ENCODE data around the gene RUNX1.

RUNX1 gene

DNA sequence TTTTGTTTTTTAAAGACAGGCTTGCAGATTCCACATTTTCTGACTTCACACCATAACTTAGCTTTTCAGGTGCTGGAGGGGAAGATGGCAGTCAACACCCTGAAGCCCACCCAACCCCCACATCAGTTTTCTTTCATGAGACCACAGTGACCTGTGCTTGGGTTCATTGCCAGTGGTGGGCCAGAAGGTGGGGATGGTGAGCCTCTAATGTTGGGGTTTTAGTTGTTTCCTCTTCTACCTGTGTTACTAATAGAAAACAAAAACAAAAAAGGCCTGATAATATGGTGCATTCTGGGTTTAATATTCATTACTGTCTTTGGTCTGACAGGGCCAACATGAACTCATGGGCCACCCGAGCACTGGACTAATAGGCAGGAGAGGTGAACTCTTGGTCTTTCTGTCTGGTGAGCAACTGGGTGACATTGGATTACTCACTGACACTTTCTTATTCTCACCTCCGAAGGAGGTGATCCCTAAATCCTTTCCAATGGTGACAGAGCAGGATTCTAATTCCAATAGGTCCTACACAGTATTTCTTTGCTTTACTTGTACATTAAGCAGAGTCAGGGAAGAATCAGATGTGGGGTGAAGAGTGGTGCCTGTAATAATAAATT lies 247.5 kb downstream of the RUNX1 start:
- no peak for DNase-seq

DNA sequence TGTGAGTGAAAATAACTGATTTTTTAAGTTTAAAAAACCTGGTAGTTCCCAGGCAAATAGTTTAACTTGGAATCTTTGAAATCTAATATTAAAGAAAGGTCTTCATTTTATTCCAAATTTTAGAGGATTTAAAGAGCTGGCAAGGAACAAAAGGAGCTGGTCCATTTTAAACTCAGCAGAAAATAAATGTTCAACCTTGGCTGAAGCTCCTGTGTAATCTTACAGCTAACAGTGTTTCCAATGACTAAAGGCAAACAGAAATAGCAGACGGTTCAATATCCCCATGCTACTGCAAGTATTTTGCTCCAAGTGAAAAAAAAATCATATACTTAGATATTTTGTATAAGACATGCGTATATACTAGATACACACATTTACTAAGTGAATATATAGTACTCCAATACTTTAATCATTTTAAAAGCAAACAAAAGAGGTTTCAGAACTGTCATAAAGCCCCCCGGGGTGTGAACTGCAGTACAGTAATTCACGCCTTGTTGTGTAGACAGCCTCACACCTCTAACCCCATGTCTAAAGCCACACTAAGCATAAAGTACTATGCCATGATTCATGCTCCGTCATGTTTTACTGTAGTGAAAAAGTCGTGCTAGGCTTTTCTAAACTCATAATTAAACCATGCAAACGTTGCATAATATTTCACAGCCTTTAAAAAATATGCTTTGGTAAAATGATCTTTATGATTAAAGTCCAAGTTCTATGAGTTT lies 248.1 kb downstream of the RUNX1 start:
- no peak for DNase-seq

DNA sequence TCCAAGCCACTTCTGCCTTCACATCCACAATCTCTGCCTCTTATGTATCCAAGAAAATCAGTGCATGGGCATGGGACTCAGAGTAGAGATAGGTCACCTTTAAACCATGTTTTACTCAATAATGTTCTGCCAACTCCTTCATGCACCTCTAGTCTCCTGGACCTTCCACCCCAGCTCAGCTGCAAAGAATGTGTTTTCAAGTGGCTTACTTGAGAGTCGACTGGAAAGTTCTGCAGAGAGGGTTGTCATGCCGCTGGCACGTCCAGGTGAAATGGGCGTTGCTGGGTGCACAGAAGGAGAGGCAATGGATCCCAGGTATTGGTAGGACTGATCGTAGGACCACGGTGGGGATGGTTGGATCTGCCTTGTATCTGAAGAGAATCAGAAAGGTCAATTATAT lies 250.0 kb downstream of the RUNX1 start:
- no peak for DNase-seq

DNA sequence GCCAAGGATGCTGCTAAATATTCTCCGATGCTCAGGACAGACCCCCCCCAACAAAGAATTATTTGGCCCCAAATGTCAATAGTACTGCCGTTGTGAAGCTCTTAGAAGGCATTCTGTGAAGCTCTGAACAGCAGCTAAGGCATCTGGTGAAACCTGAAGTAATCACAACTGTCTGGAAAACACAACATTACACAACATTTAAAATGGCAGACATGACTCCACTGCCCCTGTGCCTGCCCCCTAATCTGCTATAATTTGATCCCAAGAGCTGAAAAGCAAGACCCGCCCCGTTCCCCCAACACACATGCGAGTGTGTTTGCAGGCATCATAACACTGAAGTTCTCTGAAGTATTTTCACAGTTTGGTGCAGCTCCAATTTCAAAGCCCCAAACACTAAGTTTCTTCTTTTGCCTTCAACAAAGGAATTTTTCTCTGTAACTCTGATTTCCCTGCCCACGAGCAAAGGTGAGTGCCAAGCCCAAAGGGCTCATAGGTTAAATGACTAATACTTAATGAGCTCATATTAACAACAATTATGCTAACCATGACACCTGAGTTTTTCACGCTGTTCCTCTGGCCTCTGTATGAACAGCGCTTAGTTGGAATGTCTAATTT lies 251.1 kb downstream of the RUNX1 start:
- DNase-seq: no peak

DNA sequence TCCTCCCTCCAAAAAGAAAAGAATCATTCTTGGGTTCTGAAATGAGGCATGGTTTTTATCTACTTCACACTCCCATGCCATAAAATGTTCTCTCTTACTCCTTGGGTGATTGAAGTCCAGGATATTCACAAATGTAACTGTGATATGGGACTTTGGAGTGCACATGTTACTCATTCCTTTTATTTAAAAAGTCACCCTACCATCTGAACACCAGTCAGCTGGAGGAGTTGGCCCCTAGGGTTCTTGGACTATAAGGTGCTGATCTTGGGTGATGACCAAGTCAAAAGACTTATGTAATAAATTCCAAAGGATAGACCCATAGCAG lies 251.9 kb downstream of the RUNX1 start:
- DNase-seq: no peak

DNA sequence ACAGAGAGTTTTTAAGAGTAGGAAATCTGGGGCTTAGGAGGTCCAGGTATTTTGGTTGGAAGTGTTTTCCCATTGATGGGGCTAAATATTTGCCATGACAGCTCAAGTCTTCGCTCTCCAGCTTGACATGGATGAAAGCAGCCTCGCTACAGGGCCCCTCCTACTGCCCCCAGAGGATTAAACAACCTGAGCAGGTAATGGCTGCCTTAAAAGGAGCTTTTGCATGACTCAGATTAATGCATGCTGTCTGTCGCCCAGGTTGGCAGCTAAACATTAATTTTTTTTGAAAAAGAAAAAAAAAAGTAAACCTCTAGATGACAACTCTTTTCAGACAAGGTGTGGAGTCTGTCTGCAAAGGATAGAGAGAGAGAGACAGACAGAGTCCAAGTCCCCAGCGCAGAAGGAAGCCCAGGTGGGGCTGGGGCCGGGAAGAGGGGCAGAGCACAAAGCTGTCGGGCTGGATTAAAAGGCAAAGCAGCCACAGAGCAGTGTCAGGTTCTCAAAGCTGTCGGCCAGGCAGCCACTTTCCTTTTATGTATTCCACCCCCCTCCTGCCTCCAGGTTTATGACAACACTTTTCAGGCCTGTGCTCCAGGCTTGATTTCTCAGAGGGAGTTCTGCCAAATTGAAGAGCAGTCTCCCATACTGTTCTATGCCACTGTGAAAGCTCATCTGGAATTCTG lies 252.4 kb downstream of the RUNX1 start:
- no peak for DNase-seq

DNA sequence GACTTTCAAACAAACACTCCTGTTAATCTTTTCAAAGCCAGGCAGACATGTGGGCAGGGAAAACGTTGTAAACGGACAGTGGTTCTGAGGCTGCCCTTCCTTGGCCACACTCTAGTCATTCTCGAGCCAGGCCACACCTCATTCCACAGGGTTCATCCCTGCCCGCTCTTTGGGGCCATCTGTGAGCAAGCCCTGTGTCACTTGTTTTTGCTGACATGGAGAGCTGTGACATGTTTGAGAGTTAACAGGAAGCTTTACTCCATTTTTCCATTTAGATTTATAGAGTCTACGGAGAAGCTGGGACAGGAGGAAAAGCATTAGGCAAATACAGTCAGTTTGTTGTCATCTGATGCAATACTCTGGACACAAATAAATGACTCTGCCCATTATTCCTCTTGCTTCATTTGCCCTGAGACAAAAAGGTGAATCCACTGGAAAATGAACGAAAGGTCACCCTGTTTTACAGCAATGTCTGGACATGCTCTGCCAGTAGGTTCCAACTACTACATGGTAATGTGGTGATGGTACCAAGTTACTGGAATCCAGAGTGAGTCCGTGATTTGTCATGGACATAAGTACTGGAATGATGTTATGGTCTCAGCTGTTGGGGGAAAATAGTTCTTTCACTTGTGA lies 253.4 kb downstream of the RUNX1 start:
- no peak for DNase-seq

DNA sequence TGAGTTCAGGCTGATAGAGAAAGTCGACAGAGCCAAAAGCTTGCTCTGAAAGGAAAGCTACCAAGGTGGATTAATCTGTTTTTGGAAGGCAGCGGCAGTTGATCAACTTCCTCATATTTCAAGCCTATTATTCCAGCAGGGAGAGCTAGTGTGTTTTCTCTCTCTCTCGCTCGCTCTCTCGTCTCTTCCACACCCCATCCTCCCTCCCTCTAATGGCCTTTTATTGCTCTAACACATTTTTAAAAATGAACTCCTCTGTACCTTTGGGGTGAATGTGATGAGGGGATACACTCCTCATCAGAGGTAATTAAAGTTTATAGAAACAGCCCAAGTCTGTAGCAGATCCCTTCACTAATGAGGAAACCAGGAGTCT lies 253.9 kb downstream of the RUNX1 start:
- no peak for DNase-seq

DNA sequence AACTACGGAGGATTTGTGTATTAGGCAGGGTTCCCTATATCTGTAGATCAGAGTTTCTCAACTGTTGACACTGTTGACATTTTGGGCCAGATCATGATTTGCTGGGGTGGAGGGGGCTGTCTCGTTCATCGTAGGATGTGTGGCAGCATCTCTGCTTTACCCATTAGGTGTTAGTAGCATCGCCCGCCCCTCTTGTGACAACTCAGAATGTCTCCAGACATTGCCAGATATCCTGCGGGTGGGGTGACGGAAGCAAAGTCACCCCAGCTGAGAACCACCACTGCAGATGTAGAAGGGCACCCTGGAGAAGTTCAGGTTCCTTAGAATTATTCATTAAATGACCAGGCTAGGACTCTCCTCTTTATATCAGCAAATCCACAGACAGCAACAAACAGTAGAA lies 254.4 kb downstream of the RUNX1 start:
- DNase-seq: no peak

DNA sequence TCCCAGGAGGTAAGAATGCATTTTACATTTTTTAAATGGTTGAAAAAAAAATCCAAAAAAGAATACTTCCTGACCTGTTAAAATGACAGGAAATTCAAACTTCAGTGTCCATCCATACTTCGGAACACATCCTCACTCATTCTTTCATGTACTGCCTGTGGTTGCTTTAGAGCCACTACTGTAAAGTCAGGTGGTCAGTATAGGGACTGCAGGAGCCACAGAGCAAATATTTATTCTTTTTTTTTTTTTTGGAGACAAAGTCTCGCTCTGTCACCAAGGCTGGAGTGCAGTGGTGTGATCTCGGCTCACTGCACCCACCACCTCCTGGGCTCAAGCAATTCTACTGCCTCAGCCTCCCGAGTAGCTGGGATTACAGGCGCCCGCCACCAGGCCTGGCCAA lies 255.6 kb downstream of the RUNX1 start:
- DNase-seq: no peak

DNA sequence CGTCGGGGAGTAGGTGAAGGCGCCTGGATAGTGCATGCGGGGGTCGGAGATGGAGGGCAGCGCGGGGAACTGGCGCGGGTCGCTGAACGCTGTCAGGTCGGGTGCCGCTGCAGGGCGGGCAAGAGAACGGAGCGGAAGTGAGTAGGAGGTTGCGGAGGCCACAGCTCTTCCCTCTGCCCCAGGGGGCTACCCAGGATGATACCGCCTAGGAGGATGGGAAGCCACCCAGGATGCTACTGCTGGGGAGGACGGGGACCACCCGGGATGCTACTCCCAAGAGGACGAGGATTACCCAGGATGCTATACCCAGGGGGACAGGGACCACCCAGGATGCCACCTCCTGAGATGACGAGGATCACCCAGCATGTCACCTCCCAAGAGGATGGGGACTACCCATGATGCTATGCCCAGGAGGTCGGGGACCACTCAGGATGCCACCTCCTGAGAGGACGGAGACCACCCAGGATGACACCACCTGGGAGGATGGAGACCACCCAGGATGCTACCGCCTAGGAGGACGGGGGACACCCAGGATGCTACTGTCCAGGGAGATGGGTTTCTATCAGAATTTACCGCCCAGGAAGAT lies 256.5 kb downstream of the RUNX1 start:
- DNase-seq: no peak

DNA sequence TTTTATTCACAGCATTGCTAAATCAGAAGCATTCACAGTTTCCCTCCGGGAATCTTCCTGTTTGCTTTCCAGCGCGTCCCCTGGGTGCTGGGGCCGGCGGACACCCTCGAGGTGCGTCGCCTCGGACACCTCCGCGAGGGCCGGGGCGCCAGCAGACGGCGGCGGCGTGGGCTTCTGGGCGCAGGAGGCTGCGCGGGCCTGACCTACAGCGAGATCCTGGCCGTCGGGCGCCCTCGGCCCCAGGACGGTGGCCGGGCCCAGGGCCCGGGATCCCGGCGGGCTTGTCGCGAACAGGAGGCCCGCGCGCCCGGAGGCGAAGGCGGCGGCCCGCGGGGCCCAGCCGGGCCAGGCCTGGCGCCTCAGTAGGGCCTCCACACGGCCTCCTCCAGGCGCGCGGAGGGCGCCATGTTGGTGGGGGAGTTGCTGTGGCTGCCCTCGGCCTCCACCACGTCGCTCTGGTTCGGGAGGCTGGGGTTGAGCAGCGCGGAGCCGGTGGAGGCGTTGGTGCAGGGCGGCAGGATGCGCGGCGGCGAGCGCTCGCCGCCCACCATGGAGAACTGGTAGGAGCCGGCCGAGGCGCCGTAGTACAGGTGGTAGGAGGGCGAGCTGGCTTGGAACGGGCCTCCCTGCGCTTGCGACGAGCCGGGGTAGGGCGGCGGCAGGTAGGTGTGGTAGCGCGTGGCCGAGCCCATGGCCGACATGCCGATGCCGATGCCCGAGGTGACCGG lies 257.2 kb downstream of the RUNX1 start:
- DNase-seq: no peak

DNA sequence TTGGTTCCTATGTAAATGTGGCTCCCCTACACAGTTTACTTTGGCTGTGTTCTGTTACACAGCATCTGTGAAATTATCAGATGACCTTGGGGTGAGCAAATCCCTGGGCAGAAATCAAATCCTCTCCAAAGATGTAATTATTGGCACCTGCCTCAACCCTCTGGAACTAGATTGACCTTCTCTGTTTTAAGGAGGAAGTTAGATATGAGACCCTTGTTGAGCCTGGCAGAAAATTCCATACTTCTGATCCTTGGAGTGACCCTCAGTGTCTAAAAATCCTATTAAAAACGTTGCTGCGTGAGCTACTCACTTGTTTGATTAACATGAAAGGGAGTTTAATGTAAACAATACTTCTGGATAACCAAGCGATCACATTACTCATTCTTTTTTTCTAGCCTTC lies 258.3 kb downstream of the RUNX1 start:
- DNase-seq: no peak

DNA sequence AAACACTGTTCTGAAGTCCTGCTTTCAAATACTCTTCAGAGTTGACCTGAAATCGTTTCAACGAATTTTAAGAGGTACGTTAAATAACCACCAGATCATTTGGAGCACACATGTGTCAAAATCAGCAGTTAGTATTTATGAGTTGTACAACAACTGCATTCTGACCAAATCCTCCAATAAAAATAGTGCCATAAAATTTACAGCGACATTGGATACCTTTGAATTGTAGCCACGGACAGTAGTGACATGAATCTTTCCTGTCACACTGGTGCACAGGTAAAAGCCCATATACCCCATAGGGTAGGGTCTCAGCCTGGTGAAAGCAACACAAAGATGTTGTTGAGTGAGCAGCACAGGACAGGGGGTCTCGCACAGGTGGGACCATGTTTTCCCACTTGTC lies 258.8 kb downstream of the RUNX1 start:
- DNase-seq: no peak

DNA sequence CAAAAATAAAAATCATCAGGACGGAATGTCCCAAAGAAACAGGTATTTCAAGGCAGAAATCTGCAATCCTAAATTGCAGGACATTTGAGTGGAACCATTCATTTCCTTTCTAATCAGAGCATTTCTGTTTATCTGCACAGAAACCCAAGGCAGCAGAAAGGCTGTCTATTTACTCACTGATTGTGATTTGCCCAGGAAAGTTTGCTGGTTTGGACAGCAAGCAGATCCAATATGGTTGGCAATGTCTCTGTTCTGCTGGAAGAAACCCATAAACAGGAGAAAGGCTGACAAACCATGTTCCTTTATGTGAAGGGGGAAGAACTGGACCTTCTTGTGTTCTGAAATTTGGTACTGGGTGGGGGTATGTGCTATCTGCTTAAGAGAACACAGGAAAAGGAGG lies 260.2 kb downstream of the RUNX1 start:
- no peak for DNase-seq

DNA sequence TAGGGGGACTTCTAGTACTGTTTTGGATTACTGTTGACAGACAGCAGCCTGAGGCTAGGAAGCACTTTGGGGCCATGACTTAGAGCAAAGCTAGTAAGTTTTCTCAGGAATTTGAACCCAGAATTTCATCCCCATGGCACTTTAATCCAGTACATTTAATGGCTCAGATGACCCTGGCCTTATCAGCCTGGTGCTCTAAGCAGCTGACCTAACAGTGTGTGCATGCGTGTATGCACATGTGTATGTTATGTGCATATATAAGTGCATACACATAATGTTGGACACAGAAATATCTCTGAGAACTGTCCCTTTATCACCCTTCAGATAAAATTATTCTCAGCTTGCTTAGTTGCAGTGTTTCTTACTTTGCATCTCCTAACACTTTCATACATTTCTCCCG lies 265.3 kb downstream of the RUNX1 start:
- no peak for DNase-seq

DNA sequence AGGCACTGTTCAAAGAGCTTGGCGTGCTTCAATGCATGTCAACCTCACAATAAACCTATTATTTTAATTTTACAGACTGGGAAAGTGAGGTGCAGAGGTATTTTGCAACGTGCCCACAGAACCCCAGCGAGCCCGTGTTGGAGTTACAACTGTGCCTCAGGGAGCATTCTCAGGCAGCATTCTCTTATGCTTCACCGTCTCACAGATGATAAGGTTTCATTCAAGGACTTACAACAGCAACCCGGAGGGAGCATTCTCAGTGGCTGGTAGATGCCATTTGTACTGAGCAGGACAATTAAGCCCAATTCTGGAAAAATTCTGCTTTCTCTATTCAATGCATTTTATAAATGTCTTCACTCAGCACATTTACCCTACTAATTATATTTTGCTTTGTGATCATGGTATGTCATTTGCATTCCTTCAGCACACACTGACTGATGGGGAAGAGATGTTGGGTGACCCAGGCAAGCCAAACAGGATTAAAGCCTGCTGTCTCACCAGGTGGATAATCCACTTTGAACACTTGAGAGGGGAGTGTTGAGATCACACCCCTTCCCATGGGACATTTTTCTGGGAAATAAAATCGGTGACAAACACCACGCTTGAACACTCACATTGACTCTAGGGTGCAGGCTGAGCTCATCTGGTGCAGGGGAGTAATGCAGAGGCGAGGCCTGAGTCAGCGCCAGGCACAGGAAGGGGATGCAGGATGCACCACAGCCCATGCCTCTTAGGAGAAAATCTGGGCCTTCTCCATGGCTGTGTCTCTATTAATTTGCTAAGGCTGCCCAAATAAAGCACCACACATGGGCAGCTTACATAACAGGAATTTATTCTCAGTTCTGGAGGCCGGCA lies 266.4 kb downstream of the RUNX1 start:
- no peak for DNase-seq

DNA sequence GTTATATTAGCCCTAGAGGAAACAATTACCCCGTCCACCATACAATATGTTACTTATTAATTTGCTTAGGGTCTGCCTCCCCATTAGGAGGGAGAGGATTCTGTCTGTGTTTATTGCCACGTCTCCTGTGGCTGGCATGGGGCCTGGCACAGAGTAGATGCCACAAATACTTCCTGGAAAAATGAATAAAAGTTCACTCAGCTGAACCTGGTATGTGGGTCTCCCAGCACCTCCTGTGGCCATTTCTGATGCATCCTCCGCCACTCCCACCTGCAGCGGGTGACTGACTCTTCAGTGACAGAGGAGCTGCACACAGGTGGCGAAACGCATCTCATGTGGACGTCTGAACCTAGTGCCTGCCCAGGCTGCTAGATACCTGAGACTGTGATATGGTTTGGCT lies 267.6 kb downstream of the RUNX1 start:
- no peak for DNase-seq

DNA sequence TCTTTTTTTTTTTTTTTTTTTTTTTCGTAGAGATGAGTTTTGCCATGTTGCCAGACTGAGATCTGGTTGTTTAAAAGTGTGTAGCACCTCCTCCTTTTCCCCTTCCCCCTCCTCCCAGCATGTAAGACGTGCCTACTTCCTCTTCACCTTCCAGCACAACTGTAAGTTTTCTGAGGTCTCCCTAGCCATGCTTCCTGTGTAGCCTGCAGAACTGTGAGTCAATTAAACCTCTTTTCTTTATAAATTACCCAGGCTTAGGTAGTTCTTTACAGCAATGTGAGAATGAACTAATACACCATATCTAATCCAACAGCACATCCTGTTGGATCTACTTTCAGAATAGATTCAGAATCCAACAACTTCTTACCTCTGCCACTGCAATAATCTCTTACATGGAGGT lies 269.2 kb downstream of the RUNX1 start:
- DNase-seq: no peak

DNA sequence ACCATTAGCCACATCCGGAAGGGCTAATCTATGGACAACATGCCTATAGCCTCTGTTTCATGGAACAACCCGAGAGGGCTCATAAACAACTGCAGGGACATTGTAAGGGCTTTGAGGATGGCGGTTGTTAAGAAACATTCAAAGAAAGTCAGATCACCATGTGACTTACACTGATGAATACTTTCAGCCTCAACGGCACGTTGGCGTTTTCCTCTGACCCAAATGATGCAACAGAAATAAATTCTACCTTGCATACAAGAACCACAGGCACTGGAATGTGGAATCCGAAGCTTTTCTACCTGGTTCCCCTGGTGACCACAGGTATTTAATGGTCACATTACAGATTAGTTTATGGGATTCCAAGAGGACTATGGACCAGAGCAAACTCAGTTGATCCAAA lies 273.3 kb downstream of the RUNX1 start:
- no peak for DNase-seq

DNA sequence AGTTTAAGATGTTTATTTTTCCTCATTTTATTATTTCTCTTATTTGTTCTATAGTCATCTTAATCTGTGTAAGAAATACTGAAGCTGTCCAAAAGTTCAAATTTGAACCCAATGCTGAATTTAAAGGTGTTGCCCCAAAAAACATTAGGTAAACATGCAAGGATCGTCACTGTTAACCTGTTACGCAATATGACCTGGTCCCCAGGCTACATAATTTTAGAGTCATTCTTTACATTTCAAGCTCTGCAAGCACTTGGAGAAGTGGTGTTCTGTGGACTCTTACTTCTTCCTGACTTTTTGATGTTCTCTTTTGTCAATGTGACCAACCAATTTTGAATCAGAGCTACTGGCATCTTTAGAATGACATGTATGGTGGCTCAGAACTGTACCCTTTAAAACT lies 274.4 kb downstream of the RUNX1 start:
- no peak for DNase-seq
